AG09319 (cell line): Measurements from ENCODE around the gene TAOK2.

Source experiments
- DNase-seq: peaks from one replicate; pipeline ENCODE4 v3.0.0-alpha.2; 2010; ENCODE audit warnings: low read depth; ENCODE audit errors: extremely low read depth
- CTCF ChIP-seq: IDR thresholded peaks from 2 replicates; pipeline ENCODE4 v1.5.1; 2011; ENCODE audit warnings: low read depth, mild to moderate bottlenecking, inconsistent platforms, low read length, moderate library complexity

Gene TAOK2

DNA sequence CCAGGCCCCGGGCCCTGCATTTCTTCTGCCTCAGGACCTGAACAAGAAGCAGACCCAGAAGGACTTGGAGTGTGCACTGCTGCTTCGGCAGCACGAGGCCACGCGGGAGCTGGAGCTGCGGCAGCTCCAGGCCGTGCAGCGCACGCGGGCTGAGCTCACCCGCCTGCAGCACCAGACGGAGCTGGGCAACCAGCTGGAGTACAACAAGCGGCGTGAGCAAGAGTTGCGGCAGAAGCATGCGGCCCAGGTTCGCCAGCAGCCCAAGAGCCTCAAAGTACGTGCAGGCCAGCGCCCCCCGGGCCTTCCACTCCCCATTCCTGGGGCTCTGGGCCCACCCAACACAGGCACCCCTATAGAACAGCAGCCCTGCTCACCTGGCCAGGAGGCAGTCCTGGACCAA lies 12.6 kb downstream of the TAOK2 start:
- DNase-seq: no peak
- TF ChIP-seq CTCF: no peak

GRCh38 chr16:29986931-29987330 lies 13.3 kb downstream of the TAOK2 start:
- TF ChIP-seq CTCF: no peak
- DNase-seq: no peak

- no peak for TF ChIP-seq CTCF
- no peak for DNase-seq
Measured at GRCh38 chr16:29987371-29988085, 13.9 kb downstream of the TAOK2 start.

GRCh38 chr16:29988346-29989075 lies 14.8 kb downstream of the TAOK2 start:
- DNase-seq: no peak
- TF ChIP-seq CTCF: no peak

GRCh38 chr16:29989111-29989858 lies 15.6 kb downstream of the TAOK2 start:
- no peak for TF ChIP-seq CTCF
- DNase-seq: no peak

DNA sequence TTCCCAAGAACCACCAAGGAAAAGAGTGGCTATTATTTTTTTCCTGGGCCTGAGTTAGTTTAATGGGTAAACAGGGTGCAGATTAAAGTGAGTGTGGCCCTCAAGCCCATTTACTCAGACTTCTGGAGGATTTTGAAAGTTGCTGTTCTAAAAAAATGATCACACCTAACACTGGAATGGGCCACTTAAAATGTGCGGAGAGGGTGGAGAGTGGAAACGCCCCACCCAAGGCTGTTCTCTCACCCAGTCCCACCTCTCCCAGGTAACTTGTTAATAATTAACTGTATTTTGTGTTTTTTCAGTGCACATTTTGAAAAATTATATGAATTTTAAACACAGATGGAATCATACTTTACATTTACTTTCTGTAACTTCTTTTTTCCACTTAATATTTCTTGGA lies 16.4 kb downstream of the TAOK2 start:
- no peak for TF ChIP-seq CTCF
- no peak for DNase-seq

- no peak for TF ChIP-seq CTCF
- no peak for DNase-seq
Measured at GRCh38 chr16:29990883-29991570, 17.4 kb downstream of the TAOK2 start.
